SK-N-SH (cell line): ENCODE data around the gene WNT9B. TPM values are rescaled to one million over a fixed set of nuclear protein-coding genes. Genes with fewer than 3 reads are reported as not detected.

Source experiments
- CTCF ChIA-PET: fragments of 300-600, 350-600 bp; formaldehyde crosslinking; extraction: SDS; loops from one replicate; lab custom pipeline; 2021; lab: Yijun Ruan, JAX
- POLR2A ChIA-PET: fragments of 350-600 bp; sonication (Branson Sonifier 250); formaldehyde crosslinking; extraction: SDS; loops from one replicate; lab custom pipeline; 2020; ENCODE audit warnings: antibody characterized with exemption, inconsistent platforms; lab: Yijun Ruan, JAX
- DNase-seq: peaks from one replicate; pipeline ENCODE4 v3.0.0; 2012
- H2AFZ ChIP-seq: fragments of 200-600 bp; sonication (generic); 2 replicates; pipeline ENCODE4 v1.8.1; 2016; ENCODE audit warnings: antibody characterized with exemption, mild to moderate bottlenecking, low read depth
- H3F3A ChIP-seq: fragments of 200-600 bp; sonication (generic); replicated peaks from 2 replicates; pipeline ENCODE3; 2016; ENCODE audit warnings: antibody characterized with exemption, mild to moderate bottlenecking; ENCODE audit not compliant: insufficient read depth
- H3K27ac ChIP-seq, 2 experiments: fragments of 200-500 bp in 1 of 2; fragments of 200-600 bp in 1 of 2; sonication (Bioruptor generic) in 1 of 2; sonication (generic), shearing (Covaris generic) in 1 of 2; 2 replicates each; pipeline versions ENCODE4 v1.5.1 to v1.6.1; 2014 to 2016; ENCODE audit warnings: low read depth in 2 of 2, inconsistent platforms in 1 of 2, low read length in 1 of 2, mild to moderate bottlenecking in 1 of 2, mixed read lengths in 1 of 2
- H3K27me3 ChIP-seq: fragments of 200-600 bp; sonication (generic), shearing (Covaris generic); 2 replicates; pipeline ENCODE4 v1.6.1; 2016; ENCODE audit warnings: mixed run types; ENCODE audit not compliant: insufficient read depth
- H3K36me3 ChIP-seq, 2 experiments: fragments of 200-500 bp in 1 of 2; fragments of 200-600 bp in 1 of 2; sonication (Bioruptor generic) in 1 of 2; sonication (generic) in 1 of 2; replicated peaks in 1 of 2; 2 replicates each; pipeline versions ENCODE3 to v1.5.1; 2014 to 2016; ENCODE audit warnings: low read length in 1 of 2, mild to moderate bottlenecking in 1 of 2; ENCODE audit not compliant: insufficient read depth in 2 of 2, control insufficient read depth in 1 of 2
- H3K4me1 ChIP-seq, 2 experiments: fragments of 200-500 bp in 1 of 2; fragments of 200-600 bp in 1 of 2; sonication (Bioruptor generic) in 1 of 2; sonication (generic), shearing (Covaris generic) in 1 of 2; 2 replicates each; pipeline versions ENCODE4 v1.5.1 to v1.6.1; 2014 to 2016; ENCODE audit warnings: low read depth in 1 of 2, low read length in 1 of 2, mixed run types in 1 of 2; ENCODE audit not compliant: insufficient read depth in 2 of 2, control insufficient read depth in 1 of 2
- H3K4me2 ChIP-seq: fragments of 200-600 bp; sonication (generic), shearing (Covaris generic); 2 replicates; pipeline ENCODE4 v1.6.1; 2017; ENCODE audit warnings: mixed run types
- H3K4me3 ChIP-seq, 2 experiments: fragments of 200-500 bp in 1 of 2; fragments of 200-600 bp in 1 of 2; sonication (Bioruptor generic) in 1 of 2; sonication (generic), shearing (Covaris generic) in 1 of 2; 2 replicates each; pipeline versions ENCODE4 v1.5.1 to v1.8.1; 2014 to 2016; ENCODE audit warnings: low read depth in 2 of 2, inconsistent platforms in 1 of 2, low read length in 1 of 2, mild to moderate bottlenecking in 1 of 2, mixed read lengths in 1 of 2, moderate library complexity in 1 of 2
- H3K79me2 ChIP-seq: fragments of 200-600 bp; sonication (generic); 2 replicates; pipeline ENCODE4 v1.8.1; 2017; ENCODE audit warnings: mild to moderate bottlenecking; ENCODE audit not compliant: insufficient read depth
- H3K9ac ChIP-seq: fragments of 200-600 bp; sonication (generic); 2 replicates; pipeline ENCODE4 v1.6.1; 2017; ENCODE audit warnings: mixed run types
- H3K9me2 ChIP-seq: fragments of 200-600 bp; sonication (generic); 2 replicates; pipeline ENCODE4 v1.6.1; 2017; ENCODE audit warnings: mixed run types
- H3K9me3 ChIP-seq: fragments of 200-600 bp; sonication (generic); 2 replicates; pipeline ENCODE4 v1.6.1; 2017; ENCODE audit warnings: mixed run types, mild to moderate bottlenecking, moderate library complexity
- H4K20me1 ChIP-seq: fragments of 200-600 bp; sonication (generic); 2 replicates; pipeline ENCODE4 v1.6.1; 2017; ENCODE audit warnings: mild to moderate bottlenecking, mixed run types; ENCODE audit not compliant: insufficient read depth
- CTCF ChIP-seq: fragments of 200-600 bp; sonication (generic); IDR thresholded peaks from 2 replicates; pipeline ENCODE4 v1.6.1; 2017; ENCODE audit warnings: antibody characterized with exemption, mild to moderate bottlenecking, moderate library complexity
- ELF1 ChIP-seq: IDR thresholded peaks from 2 replicates; pipeline ENCODE4 v1.4.0; 2012
- EP300 ChIP-seq, 2 experiments: IDR thresholded peaks; 2 replicates each; pipeline versions ENCODE4 v1.4.0 to v1.6.1; 2012; ENCODE audit warnings: borderline replicate concordance in 1 of 2, low read depth in 1 of 2, low read length in 1 of 2
- FOXJ3 ChIP-seq: sonication (generic); formaldehyde crosslinking; IDR thresholded peaks from 2 replicates; pipeline ENCODE4 v1.5.1; 2020; ENCODE audit warnings: mild to moderate bottlenecking, missing genetic modification reagents
- FOXM1 ChIP-seq: IDR thresholded peaks from 2 replicates; pipeline ENCODE4 v1.4.0; 2012; ENCODE audit warnings: low read depth, mild to moderate bottlenecking
- GATA2 ChIP-seq: sonication (generic); formaldehyde crosslinking; IDR thresholded peaks from 2 replicates; pipeline ENCODE4 v1.5.0; 2020; ENCODE audit warnings: mild to moderate bottlenecking, missing genetic modification reagents
- MXI1 ChIP-seq: IDR thresholded peaks from 2 replicates; pipeline ENCODE4 v1.6.1; 2012; ENCODE audit warnings: mild to moderate bottlenecking, low read depth, low read length, improper control_type of control experiment
- RAD21 ChIP-seq: IDR thresholded peaks from 2 replicates; pipeline ENCODE4 v1.6.1; 2012; ENCODE audit warnings: mild to moderate bottlenecking, low read length
- RCOR1 ChIP-seq: fragments of 150-350 bp; IDR thresholded peaks from 2 replicates; pipeline ENCODE4 v1.6.1; 2017; ENCODE audit warnings: antibody characterized with exemption, low read length
- RFX5 ChIP-seq: IDR thresholded peaks from 2 replicates; pipeline ENCODE4 v1.6.1; 2012; ENCODE audit warnings: mild to moderate bottlenecking, improper control_type of control experiment, low read length
- YY1 ChIP-seq: IDR thresholded peaks from 2 replicates; pipeline ENCODE4 v1.4.0; 2012; ENCODE audit warnings: low read depth, mild to moderate bottlenecking
- WGBS: methylation state at CpG from one replicate; pipeline ENCODE4 v1.1.6; 2017; ENCODE audit warnings: low lambda C conversion rate; 5-methylcytosine and 5-hydroxymethylcytosine counted together
- polyA plus RNA-seq, 3 experiments: library from polyadenylated mRNA; depleted of rRNA; stranded (reverse); fragments of >200 nt; gene quantifications; 2 replicates each; pipeline ENCODE4 v1.2.3, GENCODE V29; 2012
- TF ChIP-seq, protein P1 (sequence below): IDR thresholded peaks from 2 replicates; pipeline ENCODE4 v1.6.1; 2012; ENCODE audit warnings: mild to moderate bottlenecking, low read depth, low read length, moderate library complexity
- TF ChIP-seq, protein P2 (sequence below): fragments of 150-350 bp; IDR thresholded peaks from 2 replicates; pipeline ENCODE4 v1.6.1; 2017; ENCODE audit warnings: antibody characterized with exemption, low read length, low read depth, borderline replicate concordance
- TF ChIP-seq, protein P3 (sequence below): IDR thresholded peaks from 2 replicates; pipeline ENCODE4 v1.4.0; 2012; ENCODE audit warnings: low read depth, borderline replicate concordance
- TF ChIP-seq, protein P4 (sequence below): IDR thresholded peaks from 2 replicates; pipeline ENCODE4; 2012

The WNT9B gene
- polyA plus RNA-seq, 1 of the 3 experiments (the other 2 are of a cell fraction) = not detected

DNA sequence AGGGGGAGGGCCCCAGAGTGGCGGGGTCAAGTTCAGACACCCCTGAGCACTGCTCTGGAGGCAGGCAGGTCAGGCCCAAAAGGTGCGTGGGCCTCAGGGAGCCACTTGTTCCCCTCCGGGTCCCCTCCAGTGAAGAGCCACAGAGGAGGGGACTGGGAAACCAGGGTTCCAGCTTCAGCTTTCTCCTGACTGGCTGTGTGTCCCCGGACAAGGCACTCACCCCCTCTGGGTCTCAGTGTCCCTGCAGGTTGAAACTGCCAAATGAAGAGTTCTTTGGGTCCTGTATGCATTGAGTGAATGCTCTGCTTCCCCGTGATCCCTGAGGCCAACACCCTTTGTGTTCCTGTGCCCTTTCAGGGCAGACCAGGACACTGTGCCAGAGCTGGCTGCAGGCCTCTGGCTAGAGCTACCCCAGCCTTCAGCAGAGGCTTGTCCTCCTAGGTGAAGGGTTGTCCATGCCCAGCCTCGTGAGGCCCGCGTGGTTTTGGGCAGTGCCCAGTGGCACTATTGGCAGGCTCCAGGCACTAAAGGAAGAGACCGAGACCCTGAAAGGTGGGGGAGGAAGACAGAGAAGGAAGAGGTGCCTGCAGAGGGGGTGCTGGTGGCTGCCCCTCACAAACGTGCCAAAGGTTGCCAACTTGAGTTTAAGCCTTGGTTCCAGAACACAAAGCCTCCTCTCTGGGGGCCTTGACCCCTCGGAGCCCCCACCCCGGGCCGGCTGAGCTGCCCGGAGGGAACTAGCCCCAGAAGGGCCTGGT, 19.6 kb upstream of the WNT9B start (continued):
- TF ChIP-seq FOXM1 (no peak), ELF1 (no peak), CTCF (no peak), YY1 (no peak)

DNA sequence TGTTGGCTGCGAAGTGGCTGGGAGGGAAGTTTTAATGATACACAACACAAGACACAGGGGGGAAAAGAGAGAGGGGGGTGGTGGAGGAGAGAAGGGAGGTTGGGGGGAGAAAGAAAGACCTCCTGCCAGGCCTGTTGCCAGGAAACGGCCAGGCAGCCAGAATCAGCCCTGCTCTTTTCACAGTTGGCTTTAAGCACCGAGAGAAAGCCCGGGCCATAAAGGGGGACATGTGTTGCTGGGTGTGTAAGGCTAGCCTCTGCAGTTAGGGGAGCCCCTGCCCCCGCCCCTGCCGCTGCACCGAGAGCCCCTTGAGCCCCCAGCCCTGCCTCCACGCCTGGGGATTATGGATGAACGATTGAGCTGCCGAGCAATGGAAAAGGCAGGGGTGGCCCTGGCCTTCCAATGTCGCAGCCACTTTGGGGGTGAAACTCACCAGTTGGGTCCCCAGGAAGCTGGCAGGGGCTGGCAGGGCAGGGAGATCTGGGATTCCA, 19.0 kb upstream of the WNT9B start:
- 88% methylated on average over 11 of the region's 11 CpGs for WGBS
- H2AFZ ChIP-seq = no peak overlapping the region
- no peak overlapping the region for H3K27ac ChIP-seq
- TF ChIP-seq RCOR1 (no peak), RFX5 (no peak), MXI1 (no peak), GATA2 (CRISPR knock-in tag) (no peak), RAD21 (no peak), FOXJ3 (CRISPR knock-in tag) (no peak), EP300 (IDR thresholded peaks at IDR 0.05; ENCODE audit: borderline replicate concordance in 1 of 2, low read depth in 1 of 2, low read length in 1 of 2) (no peak)
- TF ChIP-seq, protein P1, sequence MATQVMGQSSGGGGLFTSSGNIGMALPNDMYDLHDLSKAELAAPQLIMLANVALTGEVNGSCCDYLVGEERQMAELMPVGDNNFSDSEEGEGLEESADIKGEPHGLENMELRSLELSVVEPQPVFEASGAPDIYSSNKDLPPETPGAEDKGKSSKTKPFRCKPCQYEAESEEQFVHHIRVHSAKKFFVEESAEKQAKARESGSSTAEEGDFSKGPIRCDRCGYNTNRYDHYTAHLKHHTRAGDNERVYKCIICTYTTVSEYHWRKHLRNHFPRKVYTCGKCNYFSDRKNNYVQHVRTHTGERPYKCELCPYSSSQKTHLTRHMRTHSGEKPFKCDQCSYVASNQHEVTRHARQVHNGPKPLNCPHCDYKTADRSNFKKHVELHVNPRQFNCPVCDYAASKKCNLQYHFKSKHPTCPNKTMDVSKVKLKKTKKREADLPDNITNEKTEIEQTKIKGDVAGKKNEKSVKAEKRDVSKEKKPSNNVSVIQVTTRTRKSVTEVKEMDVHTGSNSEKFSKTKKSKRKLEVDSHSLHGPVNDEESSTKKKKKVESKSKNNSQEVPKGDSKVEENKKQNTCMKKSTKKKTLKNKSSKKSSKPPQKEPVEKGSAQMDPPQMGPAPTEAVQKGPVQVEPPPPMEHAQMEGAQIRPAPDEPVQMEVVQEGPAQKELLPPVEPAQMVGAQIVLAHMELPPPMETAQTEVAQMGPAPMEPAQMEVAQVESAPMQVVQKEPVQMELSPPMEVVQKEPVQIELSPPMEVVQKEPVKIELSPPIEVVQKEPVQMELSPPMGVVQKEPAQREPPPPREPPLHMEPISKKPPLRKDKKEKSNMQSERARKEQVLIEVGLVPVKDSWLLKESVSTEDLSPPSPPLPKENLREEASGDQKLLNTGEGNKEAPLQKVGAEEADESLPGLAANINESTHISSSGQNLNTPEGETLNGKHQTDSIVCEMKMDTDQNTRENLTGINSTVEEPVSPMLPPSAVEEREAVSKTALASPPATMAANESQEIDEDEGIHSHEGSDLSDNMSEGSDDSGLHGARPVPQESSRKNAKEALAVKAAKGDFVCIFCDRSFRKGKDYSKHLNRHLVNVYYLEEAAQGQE = no peak
- TF ChIP-seq, protein P2, sequence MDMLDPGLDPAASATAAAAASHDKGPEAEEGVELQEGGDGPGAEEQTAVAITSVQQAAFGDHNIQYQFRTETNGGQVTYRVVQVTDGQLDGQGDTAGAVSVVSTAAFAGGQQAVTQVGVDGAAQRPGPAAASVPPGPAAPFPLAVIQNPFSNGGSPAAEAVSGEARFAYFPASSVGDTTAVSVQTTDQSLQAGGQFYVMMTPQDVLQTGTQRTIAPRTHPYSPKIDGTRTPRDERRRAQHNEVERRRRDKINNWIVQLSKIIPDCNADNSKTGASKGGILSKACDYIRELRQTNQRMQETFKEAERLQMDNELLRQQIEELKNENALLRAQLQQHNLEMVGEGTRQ = no peak
- TF ChIP-seq, protein P3, sequence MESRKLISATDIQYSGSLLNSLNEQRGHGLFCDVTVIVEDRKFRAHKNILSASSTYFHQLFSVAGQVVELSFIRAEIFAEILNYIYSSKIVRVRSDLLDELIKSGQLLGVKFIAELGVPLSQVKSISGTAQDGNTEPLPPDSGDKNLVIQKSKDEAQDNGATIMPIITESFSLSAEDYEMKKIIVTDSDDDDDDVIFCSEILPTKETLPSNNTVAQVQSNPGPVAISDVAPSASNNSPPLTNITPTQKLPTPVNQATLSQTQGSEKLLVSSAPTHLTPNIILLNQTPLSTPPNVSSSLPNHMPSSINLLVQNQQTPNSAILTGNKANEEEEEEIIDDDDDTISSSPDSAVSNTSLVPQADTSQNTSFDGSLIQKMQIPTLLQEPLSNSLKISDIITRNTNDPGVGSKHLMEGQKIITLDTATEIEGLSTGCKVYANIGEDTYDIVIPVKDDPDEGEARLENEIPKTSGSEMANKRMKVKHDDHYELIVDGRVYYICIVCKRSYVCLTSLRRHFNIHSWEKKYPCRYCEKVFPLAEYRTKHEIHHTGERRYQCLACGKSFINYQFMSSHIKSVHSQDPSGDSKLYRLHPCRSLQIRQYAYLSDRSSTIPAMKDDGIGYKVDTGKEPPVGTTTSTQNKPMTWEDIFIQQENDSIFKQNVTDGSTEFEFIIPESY = no peak
- TF ChIP-seq, protein P4, sequence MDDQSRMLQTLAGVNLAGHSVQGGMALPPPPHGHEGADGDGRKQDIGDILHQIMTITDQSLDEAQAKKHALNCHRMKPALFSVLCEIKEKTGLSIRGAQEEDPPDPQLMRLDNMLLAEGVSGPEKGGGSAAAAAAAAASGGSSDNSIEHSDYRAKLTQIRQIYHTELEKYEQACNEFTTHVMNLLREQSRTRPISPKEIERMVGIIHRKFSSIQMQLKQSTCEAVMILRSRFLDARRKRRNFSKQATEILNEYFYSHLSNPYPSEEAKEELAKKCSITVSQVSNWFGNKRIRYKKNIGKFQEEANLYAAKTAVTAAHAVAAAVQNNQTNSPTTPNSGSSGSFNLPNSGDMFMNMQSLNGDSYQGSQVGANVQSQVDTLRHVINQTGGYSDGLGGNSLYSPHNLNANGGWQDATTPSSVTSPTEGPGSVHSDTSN = no peak
- H3K4me1 ChIP-seq = peaks cover 0 to 8% of the 10 kb centered on the region in 2 experiments; a peak in 2 of 4 replicates
- DNase-seq = no peak
- no peaks in the 10 kb centered on the region for H3K9me3 ChIP-seq
- no peaks in the 10 kb centered on the region for H3K9me2 ChIP-seq
- H4K20me1 ChIP-seq = no peaks in the 10 kb centered on the region
- ChIA-PET CTCF (interaction anchor here (0.5 to 6.5 kb wide), 6 partner anchors 8 to 109 kb away, joined by 3 to 115 read pairs (median 62); no protein-coding TSS in a partner anchor), POLR2A (no interaction called here)
- H3K79me2 ChIP-seq = no peaks in the 10 kb centered on the region
- H3K36me3 ChIP-seq = no peaks in the 10 kb centered on the region
- H3K4me3 ChIP-seq = no peak overlapping the region
- H3F3A ChIP-seq = no peaks in the 10 kb centered on the region
- H3K4me2 ChIP-seq = no peak overlapping the region
- no peak overlapping the region for H3K9ac ChIP-seq
- H3K27me3 ChIP-seq = no peaks in the 10 kb centered on the region
